ENCODE measurements around the gene DMAC2.

DNA sequence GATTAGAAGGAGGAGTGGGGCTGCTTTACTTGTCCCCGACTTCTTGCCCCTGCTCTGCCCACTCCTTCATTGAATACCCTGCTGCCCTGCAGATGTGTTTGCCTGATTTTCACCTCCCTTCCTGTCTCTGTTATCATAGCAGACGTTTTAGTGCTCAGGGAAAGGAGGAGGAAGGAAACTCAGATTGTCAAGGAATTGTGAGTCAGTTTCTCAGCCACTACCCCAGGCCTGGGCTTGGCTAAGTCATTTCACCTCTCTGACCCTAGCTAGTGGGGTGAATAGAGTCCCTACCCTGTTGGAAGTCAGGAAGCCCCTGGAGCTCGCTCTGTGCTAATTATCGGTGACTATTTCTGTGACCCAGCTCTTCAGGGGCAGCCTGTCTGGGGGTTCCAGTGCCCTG, 38.2 kb downstream of the DMAC2 start:
- TF ChIP-seq POLR2A (IDR thresholded peaks at IDR 0.05) (no peak), CTCF (IDR thresholded peaks at IDR 0.05) (no peak)
